Activated naive CD8-positive, alpha-beta T cell treated with anti-CD3 and anti-CD28 coated beads, Interleukin-2, amount 10 ng/mL, durations not matched to agents 7 days and 5 days (primary cell): Measurements from ENCODE around the gene ERAL1. TPM values are rescaled to one million over a fixed set of nuclear protein-coding genes. Genes with fewer than 3 reads are reported as not detected.

ENCODE experiments used
- microRNA-seq: library from miRNA; unstranded; fragments of <30 nt; microRNA quantifications from one replicate; pipeline ENCODE4 v1.2.0, GENCODE V29; 2022
- total RNA-seq, 2 experiments: library from RNA; stranded (reverse); gene quantifications; one replicate each; pipeline ENCODE4 v1.2.3, GENCODE V29; 2021

Gene ERAL1
- total RNA-seq, 2 experiments from 2014 or later: 34.3 to 37.6 TPM

Small RNAs within 50 kb of the gene (microRNA-seq; reads per million reads assigned to microRNA genes)
- not detected for gene MIR451B

Other genes with a start within 250 kb of the ERAL1 start
- 10 to 100 TPM; 20.7 to 24.9 TPM for gene RSKR, start 240.8 kb upstream of the ERAL1 start, total RNA-seq
- gene BLTP2, start 209.9 kb upstream of the ERAL1 start, total RNA-seq: 100 to 1,000 TPM; 144 to 157 TPM
- 10 to 100 TPM; 47.3 to 50.1 TPM for gene SDF2, start 193.1 kb upstream of the ERAL1 start, total RNA-seq
- 10 to 100 TPM; 81.4 to 87.1 TPM for gene SUPT6H, start 192.8 kb upstream of the ERAL1 start, total RNA-seq
- 10 to 100 TPM; 12.0 to 12.1 TPM for gene PROCA1, start 143.1 kb upstream of the ERAL1 start, total RNA-seq
- gene RAB34, start 137.1 kb upstream of the ERAL1 start, total RNA-seq: 1 to 10 TPM; 7.3 to 8.2 TPM
- gene RPL23A, start 135.0 kb upstream of the ERAL1 start, total RNA-seq: 1,000 to 10,000 TPM; 2,286 to 2,290 TPM
- 1 to 10 TPM; 1.6 to 2.2 TPM for gene TLCD1, start 128.8 kb upstream of the ERAL1 start, total RNA-seq
- 1 to 10 TPM; 7.1 to 8.9 TPM for gene NEK8, start 126.2 kb upstream of the ERAL1 start, total RNA-seq
- gene TRAF4, start 111.0 kb upstream of the ERAL1 start, total RNA-seq: 10 to 100 TPM; 48.1 to 55.3 TPM
- 10 to 100 TPM; 17.0 to 21.2 TPM for gene FAM222B, start 12.2 kb upstream of the ERAL1 start, total RNA-seq
- gene FLOT2, start 42.7 kb downstream of the ERAL1 start, total RNA-seq: 100 to 1,000 TPM; 195 to 216 TPM
- gene DHRS13, start 48.1 kb downstream of the ERAL1 start, total RNA-seq: 10 to 100 TPM; 31.6 to 32.0 TPM
- 10 to 100 TPM; 98.6 to 99.9 TPM for gene PHF12, start 96.5 kb downstream of the ERAL1 start, total RNA-seq
- not detected for gene SEZ6, start 151.0 kb downstream of the ERAL1 start, total RNA-seq
- gene PIPOX, start 188.1 kb downstream of the ERAL1 start, total RNA-seq: 1 to 10 TPM; 3.0 to 3.5 TPM